Left lung (tissue), 10 donors: ENCODE data around the gene RAC2. TPM values are rescaled to one million over a fixed set of nuclear protein-coding genes. Genes with fewer than 3 reads are reported as not detected.

Source experiments
- ATAC-seq: fragments of 200-7000 bp; cut with Tn5 transposase; one replicate; pipeline ENCODE4 v1.9.1; 2020; ENCODE audit warnings: moderate library complexity
- DNase-seq, 4 donors: peaks; one replicate each; pipeline ENCODE4 v3.0.0-alpha.2; 2013 to 2020
- H3K27ac ChIP-seq, 2 donors: fragments of 200-600 bp; sonication (generic) in 1 of 2; one replicate each; pipeline versions ENCODE4 v1.5.0 to v1.8.0; 2020 to 2021
- H3K27me3 ChIP-seq, 2 donors: fragments of 200-600 bp; sonication (generic) in 1 of 2; one replicate each; pipeline versions ENCODE4 v1.5.0 to v1.8.0; 2020 to 2021
- H3K36me3 ChIP-seq, 2 donors: fragments of 200-600 bp; sonication (generic) in 1 of 2; one replicate each; pipeline versions ENCODE4 v1.5.0 to v1.8.0; 2020 to 2021
- H3K4me1 ChIP-seq, 2 donors: fragments of 200-600 bp; one replicate each; pipeline ENCODE4 v1.8.0; 2021
- H3K4me3 ChIP-seq, 2 donors: fragments of 200-600 bp; sonication (generic) in 1 of 2; one replicate each; pipeline versions ENCODE4 v1.5.0 to v1.8.0; 2020 to 2021; ENCODE audit warnings: mild to moderate bottlenecking in 1 of 2
- H3K9me3 ChIP-seq, 2 donors: fragments of 200-600 bp; sonication (generic) in 1 of 2; one replicate each; pipeline versions ENCODE4 v1.5.0 to v1.8.0; 2020 to 2021
- intact Hi-C, 2 donors: fragments of 100-400 bp; cut with DNase I; formaldehyde crosslinking; loops; one replicate each; pipeline versions ENCODE4 v1.11.2 to v1.14.2; 2022
- polyA plus RNA-seq, 6 donors: library from polyadenylated mRNA; unstranded; fragments of 120-200 nt; gene quantifications; one replicate each; pipeline ENCODE4 v1.2.1, GENCODE V29; 2013; ENCODE audit not compliant: insufficient read length in 6 of 6
- total RNA-seq, 2 donors: library from RNA; stranded (reverse); fragmentation: NEBNext Ultra II Directional; extraction: Animal tissue kit (Norgen Biotek cat#: 25700); gene quantifications; one replicate each; pipeline ENCODE4 v1.2.1, GENCODE V29; 2021
- TF ChIP-seq, protein P1 (sequence below), 2 donors: fragments of 200-600 bp; sonication (generic) in 1 of 2; IDR thresholded peaks; one replicate each; pipeline versions ENCODE4 v1.5.0 to v1.8.0; 2021; ENCODE audit warnings: antibody characterized with exemption in 2 of 2
- donor health status: DM: no; HTN: yes; CAD: no.
- donor health status: DM: no; HTN: no; CAD: no.

RAC2 gene
- total and polyA plus RNA-seq, 8 donors = 6.7 to 77.2 (median 10.1) TPM

DNA sequence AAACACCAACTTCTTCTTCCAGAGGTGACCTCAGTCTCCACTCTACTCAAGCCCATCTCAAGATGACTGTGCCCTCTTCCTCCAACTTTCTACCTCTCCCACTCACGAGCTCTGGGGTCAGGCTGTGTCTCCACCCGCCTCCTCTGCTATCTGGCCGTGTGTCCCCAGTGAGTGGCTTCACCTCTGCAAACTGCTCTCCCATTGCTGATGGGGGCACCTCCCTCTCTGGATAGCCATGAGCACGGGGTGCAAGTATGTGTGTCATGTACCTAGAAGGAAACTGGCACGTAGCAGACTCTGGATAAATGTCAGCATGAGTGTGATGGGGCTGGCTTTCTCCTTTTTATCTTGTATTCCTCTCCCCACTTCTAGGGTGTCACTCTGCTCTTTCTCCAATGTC lies 18.3 kb upstream of the RAC2 start:
- no peak overlapping the region for H3K27ac ChIP-seq
- TF ChIP-seq, protein P1, sequence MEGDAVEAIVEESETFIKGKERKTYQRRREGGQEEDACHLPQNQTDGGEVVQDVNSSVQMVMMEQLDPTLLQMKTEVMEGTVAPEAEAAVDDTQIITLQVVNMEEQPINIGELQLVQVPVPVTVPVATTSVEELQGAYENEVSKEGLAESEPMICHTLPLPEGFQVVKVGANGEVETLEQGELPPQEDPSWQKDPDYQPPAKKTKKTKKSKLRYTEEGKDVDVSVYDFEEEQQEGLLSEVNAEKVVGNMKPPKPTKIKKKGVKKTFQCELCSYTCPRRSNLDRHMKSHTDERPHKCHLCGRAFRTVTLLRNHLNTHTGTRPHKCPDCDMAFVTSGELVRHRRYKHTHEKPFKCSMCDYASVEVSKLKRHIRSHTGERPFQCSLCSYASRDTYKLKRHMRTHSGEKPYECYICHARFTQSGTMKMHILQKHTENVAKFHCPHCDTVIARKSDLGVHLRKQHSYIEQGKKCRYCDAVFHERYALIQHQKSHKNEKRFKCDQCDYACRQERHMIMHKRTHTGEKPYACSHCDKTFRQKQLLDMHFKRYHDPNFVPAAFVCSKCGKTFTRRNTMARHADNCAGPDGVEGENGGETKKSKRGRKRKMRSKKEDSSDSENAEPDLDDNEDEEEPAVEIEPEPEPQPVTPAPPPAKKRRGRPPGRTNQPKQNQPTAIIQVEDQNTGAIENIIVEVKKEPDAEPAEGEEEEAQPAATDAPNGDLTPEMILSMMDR (IDR thresholded peaks at IDR 0.05) = no peak
- H3K27me3 ChIP-seq = peaks cover 24 to 59% of the 10 kb centered on the region in 2 donors
- peaks cover 0 to 14% of the 10 kb centered on the region in 2 donors for H3K9me3 ChIP-seq
- ATAC-seq (no peak), DNase-seq (peak in 1 of 4 donors; percentile 11)
- intact Hi-C loops = no loop called here
- no peak overlapping the region for H3K4me3 ChIP-seq
- H3K36me3 ChIP-seq = no peaks in the 10 kb centered on the region
- peaks cover 6 to 34% of the 10 kb centered on the region in 2 donors for H3K4me1 ChIP-seq

DNA sequence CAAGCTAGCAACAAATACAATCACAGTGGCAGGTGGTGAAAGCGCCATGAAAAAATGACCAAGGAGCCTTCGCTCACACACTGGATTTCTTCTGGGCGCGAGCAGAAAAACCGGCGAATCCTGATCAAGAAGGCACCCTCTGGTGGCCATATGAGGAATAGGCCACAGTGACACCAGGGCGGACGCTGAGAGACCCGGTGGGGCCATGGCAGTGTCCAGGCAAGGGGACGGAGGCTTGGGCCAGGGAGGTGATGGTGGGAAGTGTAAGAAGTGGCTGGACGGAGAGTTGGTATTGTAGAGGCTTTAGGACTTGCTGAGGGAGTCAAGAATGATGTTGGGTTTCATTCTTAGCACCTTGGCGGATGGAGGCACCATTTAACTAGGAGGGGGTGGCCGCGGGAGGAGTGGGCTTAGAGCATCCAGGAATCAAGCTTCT lies 16.9 kb upstream of the RAC2 start:
- Histone ChIP-seq H3K9me3 (peaks cover 0 to 14% of the 10 kb centered on the region in 2 donors), H3K4me1 (peaks cover 0 to 23% of the 10 kb centered on the region in 2 donors), H3K27ac (no peak overlapping the region), H3K27me3 (peaks cover 25 to 64% of the 10 kb centered on the region in 2 donors), H3K36me3 (no peaks in the 10 kb centered on the region), H3K4me3 (no peak overlapping the region)
- intact Hi-C loops = no loop called here
- TF ChIP-seq, protein P1 (IDR thresholded peaks at IDR 0.05) = peak; percentile 87 to 97
- DNase-seq = peak in 3 of 4 donors; percentile 44 to 83 (median 58)
- peak; percentile 92 for ATAC-seq

DNA sequence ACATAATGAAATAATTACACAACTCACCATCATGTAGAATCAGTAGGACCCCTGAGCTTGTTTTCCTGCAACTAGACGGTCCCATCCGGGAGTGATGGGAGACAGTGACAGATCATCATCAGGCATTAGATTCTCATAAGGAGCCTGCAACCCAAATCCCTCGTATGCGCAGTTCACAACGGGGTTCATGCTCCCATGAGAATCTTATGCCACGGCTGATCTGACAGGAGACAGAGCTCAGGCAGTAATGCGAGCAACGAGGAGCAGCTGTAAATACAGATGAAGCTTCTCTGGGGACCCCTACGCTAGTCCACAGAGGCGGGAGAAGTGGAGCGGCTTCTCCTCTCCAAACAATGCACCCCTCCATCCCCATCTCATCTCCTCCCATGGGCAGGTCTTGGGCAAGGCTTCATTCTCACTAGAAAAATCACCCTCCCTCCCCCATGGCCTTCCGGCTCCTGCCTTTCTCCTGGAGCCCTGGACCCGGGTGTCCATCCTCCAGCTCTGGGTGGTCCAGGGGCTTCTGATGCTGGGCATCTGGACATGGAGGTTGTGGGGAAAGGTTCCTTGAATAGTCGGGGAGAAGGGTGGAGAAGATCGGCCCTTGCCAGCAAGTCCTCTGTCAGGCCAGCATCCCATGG lies 16.2 kb upstream of the RAC2 start:
- no peak overlapping the region for H3K27ac ChIP-seq
- no peaks in the 10 kb centered on the region for H3K36me3 ChIP-seq
- intact Hi-C loops = no loop called here
- no peak for DNase-seq
- H3K4me1 ChIP-seq = peaks cover 0 to 23% of the 10 kb centered on the region in 2 donors
- H3K27me3 ChIP-seq = peaks cover 28 to 71% of the 10 kb centered on the region in 2 donors
- TF ChIP-seq, protein P1 (IDR thresholded peaks at IDR 0.05) = no peak
- peaks cover 0 to 14% of the 10 kb centered on the region in 2 donors for H3K9me3 ChIP-seq
- ATAC-seq = no peak
- no peak overlapping the region for H3K4me3 ChIP-seq

DNA sequence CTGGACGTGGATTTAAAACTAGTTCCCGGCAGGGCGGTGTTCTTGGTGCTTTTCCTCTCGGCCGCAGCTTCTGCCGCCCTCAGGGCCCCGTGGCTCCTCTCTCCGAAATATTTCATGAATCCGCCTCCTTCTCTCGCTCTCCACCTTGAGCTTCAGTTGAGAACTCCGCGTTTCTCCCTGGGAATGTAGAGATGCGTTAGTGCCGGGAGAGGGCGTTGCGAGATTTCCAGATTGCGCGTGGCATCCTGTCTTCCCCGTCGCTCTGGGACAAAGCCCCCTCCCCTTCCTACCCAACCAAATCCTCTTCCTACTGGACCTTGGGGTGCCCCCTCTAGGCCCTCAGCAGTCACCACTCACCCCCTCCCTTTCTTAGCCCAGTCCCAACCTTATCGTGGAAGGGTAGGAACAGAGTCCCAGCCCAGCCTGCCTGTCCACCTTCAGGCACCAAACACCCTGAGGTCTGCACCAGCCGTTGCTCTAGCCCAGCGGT lies 15.5 kb upstream of the RAC2 start:
- DNase-seq (peak in 2 of 4 donors; percentile 30 to 31), ATAC-seq (peak; percentile 61)
- H3K27ac ChIP-seq = no peak overlapping the region
- intact Hi-C loops = no loop called here
- H3K27me3 ChIP-seq = peaks cover 28 to 78% of the 10 kb centered on the region in 2 donors
- H3K4me1 ChIP-seq = peaks cover 0 to 23% of the 10 kb centered on the region in 2 donors
- H3K4me3 ChIP-seq = no peak overlapping the region
- TF ChIP-seq, protein P1 (IDR thresholded peaks at IDR 0.05) = peak; percentile 34 to 44
- no peaks in the 10 kb centered on the region for H3K36me3 ChIP-seq
- peaks cover 0 to 11% of the 10 kb centered on the region in 2 donors for H3K9me3 ChIP-seq

DNA sequence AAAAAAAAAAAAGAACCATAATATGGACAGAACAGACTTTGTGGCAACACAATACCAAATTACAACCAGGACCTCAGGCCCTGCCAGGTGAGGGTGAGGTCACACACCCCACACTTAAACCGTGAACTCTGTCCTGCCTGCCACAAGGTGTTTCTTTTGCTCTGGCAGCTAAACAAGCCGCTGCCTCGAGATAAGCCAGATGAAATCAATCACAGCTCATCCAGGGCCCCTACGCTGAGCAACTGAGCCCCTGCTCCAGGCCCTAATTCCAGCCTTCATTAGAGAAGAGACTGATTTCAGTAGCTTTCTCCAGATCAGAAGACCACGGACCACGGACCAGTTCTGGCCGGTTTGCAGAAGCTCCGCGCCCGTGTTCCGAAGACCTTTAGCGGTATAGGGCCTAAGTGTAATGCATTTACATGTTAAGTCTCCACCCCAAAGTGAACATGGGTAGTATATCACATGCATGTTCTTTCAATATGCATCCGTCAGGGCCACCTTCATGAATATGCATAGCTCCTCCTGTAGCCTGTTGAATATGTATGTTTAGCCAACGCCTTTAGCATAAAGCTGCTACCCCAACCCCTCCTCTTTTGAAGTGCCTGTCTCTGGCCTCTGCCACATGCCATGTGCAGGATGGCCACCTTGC lies 14.8 kb upstream of the RAC2 start:
- ATAC-seq (no peak), DNase-seq (peak in 1 of 4 donors; percentile 19)
- intact Hi-C loops = no loop called here
- Histone ChIP-seq H3K4me3 (no peak overlapping the region), H3K36me3 (no peaks in the 10 kb centered on the region), H3K27me3 (peaks cover 28 to 82% of the 10 kb centered on the region in 2 donors), H3K4me1 (peaks cover 0 to 23% of the 10 kb centered on the region in 2 donors), H3K27ac (no peak overlapping the region), H3K9me3 (peaks cover 0 to 4% of the 10 kb centered on the region in 2 donors)
- TF ChIP-seq, protein P1 (IDR thresholded peaks at IDR 0.05) = no peak
